ENCODE data around the gene NCBP3.

The NCBP3 gene

GRCh38 chr17:3836551-3836950 is 9.5 kb downstream of the NCBP3 start:
- H3K4me2 ChIP-seq (ENCODE audit: low read depth, low read length) = no peak overlapping the region
- no peaks in the 10 kb centered on the region for H4K20me1 ChIP-seq (ENCODE audit: insufficient read depth, low read length)
- no peak overlapping the region for H2AFZ ChIP-seq (ENCODE audit: low read length)
- H3F3A ChIP-seq (ENCODE audit: insufficient read depth, low read length) = no peaks in the 10 kb centered on the region
- H3K9me2 ChIP-seq (replicated peaks; ENCODE audit: insufficient read depth, low read length) = no peaks in the 10 kb centered on the region
- H3K9ac ChIP-seq (ENCODE audit: low read length) = no peak overlapping the region
- DNase-seq = no peak
- peaks cover 2% of the 10 kb centered on the region; the same call in 1 of the 2 replicates for H3K36me3 ChIP-seq (replicated peaks; ENCODE audit: insufficient read depth, low read length)
- no peaks in the 10 kb centered on the region for H3K9me3 ChIP-seq (replicated peaks; ENCODE audit: insufficient read depth, low read length)
- H3K79me2 ChIP-seq (ENCODE audit: low read length) = peaks cover 46% of the 10 kb centered on the region
- H3K27ac ChIP-seq (ENCODE audit: low read length) = no peak overlapping the region
- no peaks in the 10 kb centered on the region for H3K27me3 ChIP-seq (replicated peaks; ENCODE audit: insufficient read depth, low read length)
- no peaks in the 10 kb centered on the region for H3K4me1 ChIP-seq (ENCODE audit: low read length)
- TF ChIP-seq EZH2 (optimal IDR thresholded peaks at IDR 0.05; ENCODE audit: low read depth, low read length) (no peak), EZH2phosphoT487 (IDR thresholded peaks at IDR 0.05; ENCODE audit: low read length) (no peak), CTCF (IDR thresholded peaks at IDR 0.05; ENCODE audit: low read length) (no peak)
- H3K4me3 ChIP-seq (ENCODE audit: low read length) = no peak overlapping the region

- Histone ChIP-seq H3K27me3 (replicated peaks; ENCODE audit: insufficient read depth, low read length) (no peaks in the 10 kb centered on the region), H3K9me2 (replicated peaks; ENCODE audit: insufficient read depth, low read length) (no peaks in the 10 kb centered on the region), H3K4me3 (ENCODE audit: low read length) (no peak overlapping the region), H3K4me2 (ENCODE audit: low read depth, low read length) (no peak overlapping the region), H4K20me1 (ENCODE audit: insufficient read depth, low read length) (no peaks in the 10 kb centered on the region), H3K27ac (ENCODE audit: low read length) (no peak overlapping the region), H3F3A (ENCODE audit: insufficient read depth, low read length) (no peaks in the 10 kb centered on the region), H3K36me3 (replicated peaks; ENCODE audit: insufficient read depth, low read length) (peaks cover 2% of the 10 kb centered on the region; the same call in 1 of the 2 replicates), H3K4me1 (ENCODE audit: low read length) (no peaks in the 10 kb centered on the region), H3K9ac (ENCODE audit: low read length) (no peak overlapping the region), H3K9me3 (replicated peaks; ENCODE audit: insufficient read depth, low read length) (no peaks in the 10 kb centered on the region), H2AFZ (ENCODE audit: low read length) (no peak overlapping the region), H3K79me2 (ENCODE audit: low read length) (peaks cover 40% of the 10 kb centered on the region)
- no peak for DNase-seq
- TF ChIP-seq EZH2 (optimal IDR thresholded peaks at IDR 0.05; ENCODE audit: low read depth, low read length) = no peak
- TF ChIP-seq CTCF (IDR thresholded peaks at IDR 0.05; ENCODE audit: low read length) = no peak
- no peak for TF ChIP-seq EZH2phosphoT487 (IDR thresholded peaks at IDR 0.05; ENCODE audit: low read length)
Observed at GRCh38 chr17:3835410-3836229, 10.4 kb downstream of the NCBP3 start.

GRCh38 chr17:3834811-3835210 is 11.2 kb downstream of the NCBP3 start:
- H3K36me3 ChIP-seq (replicated peaks; ENCODE audit: insufficient read depth, low read length) = peaks cover 2% of the 10 kb centered on the region; the same call in 1 of the 2 replicates

More at GRCh38 chr17:3834811-3835210, 11.2 kb downstream of the NCBP3 start:
- H3K79me2 ChIP-seq (ENCODE audit: low read length) = peaks cover 33% of the 10 kb centered on the region
- H3K27me3 ChIP-seq (replicated peaks; ENCODE audit: insufficient read depth, low read length) = no peaks in the 10 kb centered on the region
- H3K9me3 ChIP-seq (replicated peaks; ENCODE audit: insufficient read depth, low read length) = no peaks in the 10 kb centered on the region
- H3K4me1 ChIP-seq (ENCODE audit: low read length) = no peaks in the 10 kb centered on the region
- H3F3A ChIP-seq (ENCODE audit: insufficient read depth, low read length) = no peaks in the 10 kb centered on the region
- H3K9ac ChIP-seq (ENCODE audit: low read length) = no peak overlapping the region
- H3K27ac ChIP-seq (ENCODE audit: low read length) = no peak overlapping the region
- H3K4me2 ChIP-seq (ENCODE audit: low read depth, low read length) = no peak overlapping the region
- H4K20me1 ChIP-seq (ENCODE audit: insufficient read depth, low read length) = no peaks in the 10 kb centered on the region
- no peak for TF ChIP-seq EZH2 (optimal IDR thresholded peaks at IDR 0.05; ENCODE audit: low read depth, low read length)
- TF ChIP-seq EZH2phosphoT487 (IDR thresholded peaks at IDR 0.05; ENCODE audit: low read length) = no peak
- TF ChIP-seq CTCF (IDR thresholded peaks at IDR 0.05; ENCODE audit: low read length) = no peak
- H3K9me2 ChIP-seq (replicated peaks; ENCODE audit: insufficient read depth, low read length) = no peaks in the 10 kb centered on the region
- no peak overlapping the region for H2AFZ ChIP-seq (ENCODE audit: low read length)
- DNase-seq = no peak
- no peak overlapping the region for H3K4me3 ChIP-seq (ENCODE audit: low read length)

All from MM.1S (cell line).